ENCODE data around the gene COLEC11. TPM values are rescaled to one million over a fixed set of nuclear protein-coding genes. Genes with fewer than 3 reads are reported as not detected.

COLEC11 gene
- total and polyA plus RNA-seq, 10 of the 15 experiments (the other 5 are each of a cell fraction or from before 2014, with no cell fraction given), result 0.08 to 0.74 (median 0.14) TPM; not detected in 4

- H3K4me1 ChIP-seq (ENCODE audit: control insufficient read depth, insufficient read depth, low read length), result no peaks in the 10 kb centered on the region
- H3K4me3 ChIP-seq, result no peak overlapping the region
- ChIA-PET POLR2A (no interaction called here), SMC1A (ENCODE audit: uncharacterized antibody, unreplicated experiment) (interaction anchor here (0.7 kb wide), 1 partner anchor 325 kb away, joined by 3 read pairs; no protein-coding TSS in a partner anchor), RAD21 (ENCODE audit: unreplicated experiment) (no interaction called here), CTCF (no interaction called here)
- TF ChIP-seq DPF2 (IDR thresholded peaks at IDR 0.05) (no peak), TCF12 (IDR thresholded peaks at IDR 0.05; ENCODE audit: low read depth, low read length) (no peak), SKIL (IDR thresholded peaks at IDR 0.05; ENCODE audit: low read depth, poor library complexity, severe bottlenecking) (no peak), JUNB (IDR thresholded peaks at IDR 0.05) (no peak), CBX3 (IDR thresholded peaks at IDR 0.05; ENCODE audit: borderline replicate concordance, low read depth) (no peak), RELA (IDR thresholded peaks at IDR 0.05; ENCODE audit: borderline replicate concordance, partially characterized antibody) (no peak), ASH2L (IDR thresholded peaks at IDR 0.05; ENCODE audit: borderline replicate concordance, low read depth) (no peak), HDAC2 (IDR thresholded peaks at IDR 0.05) (no peak), ZNF207 (IDR thresholded peaks at IDR 0.05; ENCODE audit: borderline replicate concordance) (no peak)
- BruUV-seq (replicated peaks), result no TSS peak
- no peaks in the 10 kb centered on the region for H3K79me2 ChIP-seq (ENCODE audit: control insufficient read depth, insufficient read depth, low read length)
- H3K9me3 ChIP-seq (replicated peaks; ENCODE audit: control insufficient read depth, insufficient read depth, low read length), result no peaks in the 10 kb centered on the region
- no peak for ATAC-seq
- no peak overlapping the region for H3K9ac ChIP-seq (ENCODE audit: control insufficient read depth, insufficient read depth, low read length)
- no peaks in the 10 kb centered on the region for H4K20me1 ChIP-seq (ENCODE audit: control insufficient read depth, insufficient read depth)
- intact Hi-C loops (cut with micrococcal nuclease; ENCODE audit: unreplicated experiment) (no loop called here), in situ Hi-C loops (cut with MboI) (no loop called here)
- no peak for DNase-seq (ENCODE audit: low read depth, low spot score)
- no peaks in the 10 kb centered on the region for H3K27me3 ChIP-seq (replicated peaks in 1 of 2; ENCODE audit: control insufficient read depth in 2 of 2, insufficient read depth in 2 of 2, low read length in 1 of 2)
- WGBS (ENCODE audit: insufficient coverage, insufficient replicate concordance, low lambda C conversion rate, missing lambda C conversion rate), result 80% methylated on average over 30 of the region's 30 CpGs
- no peaks in the 10 kb centered on the region for H3K36me3 ChIP-seq (ENCODE audit: control insufficient read depth in 2 of 2, insufficient read depth in 2 of 2, low read length in 1 of 2)
- H3K4me2 ChIP-seq (ENCODE audit: control insufficient read depth, insufficient read depth), result no peak overlapping the region
- FAIRE-seq, result no peak
- no peak overlapping the region for H3K27ac ChIP-seq (ENCODE audit: control insufficient read depth, insufficient read depth)
- no peak overlapping the region for H2AFZ ChIP-seq (ENCODE audit: control insufficient read depth, low read depth, low read length)
Observed at GRCh38 chr2:3637692-3638455, 43.0 kb downstream of the COLEC11 start.

Data from GM12878 (cell line).